ENCODE results near the gene NIPAL4.

NIPAL4 gene

DNA sequence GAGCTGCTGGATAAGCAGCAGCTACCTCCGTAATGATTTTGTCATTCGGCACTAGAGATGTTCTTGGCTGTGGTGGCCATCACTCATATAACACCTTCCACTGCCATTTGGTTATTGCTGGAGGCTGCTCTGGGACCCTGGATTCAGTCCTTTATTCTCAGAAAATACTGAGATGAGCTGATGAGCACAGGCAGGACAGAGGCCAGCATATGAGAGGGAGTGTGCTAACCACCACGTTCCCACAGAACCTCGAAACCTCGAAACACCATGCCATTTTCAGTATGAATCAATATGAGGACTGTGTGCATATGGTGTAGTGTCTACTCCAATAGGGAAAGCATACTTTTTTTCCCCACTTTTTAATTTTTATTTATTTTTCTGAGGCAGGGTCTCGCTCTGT, 59.0 kb downstream of the NIPAL4 start:
- DNase-seq, result no peak

GRCh38 chr5:157519579-157520253, 59.7 kb downstream of the NIPAL4 start:
- DNase-seq, result peak; percentile 15

GRCh38 chr5:157520911-157521703, 61.1 kb downstream of the NIPAL4 start:
- no peak for DNase-seq

DNA sequence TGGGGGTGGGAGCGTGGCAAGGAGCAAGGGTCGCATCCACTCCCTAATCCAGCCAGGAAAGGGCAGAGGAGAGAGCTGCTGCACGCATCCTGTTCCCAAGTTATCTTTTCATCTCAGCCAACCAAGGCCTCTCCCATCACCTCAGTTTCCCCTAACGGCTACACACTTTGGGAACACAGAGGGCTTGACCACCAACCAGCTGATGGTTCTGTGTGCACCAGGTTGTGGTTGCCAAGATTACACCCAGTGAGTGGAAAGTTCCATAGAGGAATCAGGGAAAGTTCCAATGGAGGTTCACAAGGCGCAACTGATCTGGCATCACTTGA, 61.7 kb downstream of the NIPAL4 start:
- DNase-seq, result no peak

DNA sequence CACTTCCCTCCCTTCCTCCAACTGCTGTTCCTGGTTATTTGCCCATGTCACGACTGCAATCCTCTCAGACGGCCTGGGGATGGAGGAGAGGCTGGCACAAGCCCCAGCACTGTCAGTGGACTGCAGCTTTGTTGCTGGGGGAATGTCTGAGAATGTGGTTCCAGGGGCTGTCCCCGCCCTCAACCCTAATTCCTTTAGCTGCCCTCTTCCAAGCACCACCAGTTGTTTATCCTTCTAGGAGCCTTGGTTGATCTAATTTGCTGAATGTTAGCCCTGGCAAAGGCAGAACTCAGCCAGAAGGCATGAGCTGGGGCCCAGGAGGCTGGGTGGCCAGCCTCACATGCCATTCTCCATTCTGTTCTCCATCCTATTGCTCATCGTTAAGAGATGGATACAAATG, 64.0 kb downstream of the NIPAL4 start:
- no peak for DNase-seq
